Endodermal cell (in vitro differentiated cells): ENCODE results near the gene OR52A5. TPM values are rescaled to one million over a fixed set of nuclear protein-coding genes. Genes with fewer than 3 reads are reported as not detected.

Experiments
- DNase-seq: peaks from one replicate; pipeline ENCODE4 v3.0.0-alpha.2; 2017
- H3K27ac ChIP-seq: 2 replicates; pipeline ENCODE4 v1.5.1; 2013; ENCODE audit warnings: mild to moderate bottlenecking, low read depth, low read length, moderate library complexity
- H3K27me3 ChIP-seq: 2 replicates; pipeline ENCODE4 v1.6.1; 2013; ENCODE audit warnings: mild to moderate bottlenecking, low read length, moderate library complexity; ENCODE audit not compliant: insufficient read depth, control insufficient read depth, poor library complexity, severe bottlenecking
- H3K36me3 ChIP-seq: 2 replicates; pipeline ENCODE4 v1.7.0; 2013; ENCODE audit warnings: mild to moderate bottlenecking, low read length, moderate library complexity; ENCODE audit not compliant: control insufficient read depth, insufficient read depth
- H3K4me1 ChIP-seq: one replicate; pipeline ENCODE4 v1.7.0; 2013; ENCODE audit warnings: low read length; ENCODE audit not compliant: control insufficient read depth, insufficient read depth
- H3K4me3 ChIP-seq: 2 replicates; pipeline ENCODE4 v1.5.1; 2013; ENCODE audit warnings: mild to moderate bottlenecking, low read length, moderate library complexity
- H3K9ac ChIP-seq: 2 replicates; pipeline ENCODE4 v1.6.1; 2013; ENCODE audit warnings: mild to moderate bottlenecking, low read length, moderate library complexity; ENCODE audit not compliant: poor library complexity, severe bottlenecking; ENCODE audit errors: extremely low read depth
- H3K9me3 ChIP-seq: 2 replicates; pipeline ENCODE4 v1.6.1; 2013; ENCODE audit warnings: mild to moderate bottlenecking, low read length, moderate library complexity; ENCODE audit not compliant: control insufficient read depth
- H3K27ac Mint-ChIP-seq: 2 replicates; pipeline ENCODE4 v1.8.0; 2020; ENCODE audit warnings: mixed read lengths
- H3K27me3 Mint-ChIP-seq: 2 replicates; pipeline ENCODE4 v1.8.0; 2021; ENCODE audit warnings: mild to moderate bottlenecking, mixed read lengths; ENCODE audit not compliant: insufficient read depth
- H3K36me3 Mint-ChIP-seq: 2 replicates; pipeline ENCODE4 v1.8.0; 2020; ENCODE audit warnings: low read depth, mixed read lengths
- H3K4me1 Mint-ChIP-seq: 2 replicates; pipeline ENCODE4 v1.8.0; 2020; ENCODE audit warnings: mixed read lengths
- H3K4me3 Mint-ChIP-seq: 2 replicates; pipeline ENCODE4 v1.8.0; 2020; ENCODE audit warnings: mild to moderate bottlenecking, moderate library complexity, mixed read lengths
- H3K9me3 Mint-ChIP-seq: 2 replicates; pipeline ENCODE4 v1.8.0; 2020; ENCODE audit warnings: mild to moderate bottlenecking, mixed read lengths
- CTCF ChIP-seq: fragments of 200-600 bp; sonication (generic); conservative IDR thresholded peaks from 2 replicates; pipeline ENCODE4 v1.5.0; 2021; ENCODE audit warnings: antibody characterized with exemption, mild to moderate bottlenecking
- WGBS, 2 experiments: methylation state at CpG; one replicate each; pipeline versions ENCODE4 v1.1.5 to v1.1.7; 2013; ENCODE audit warnings: missing lambda C conversion rate in 2 of 2, mixed read lengths in 1 of 2; ENCODE audit not compliant: insufficient coverage in 1 of 2, insufficient read length in 1 of 2; 5-methylcytosine and 5-hydroxymethylcytosine counted together
- total RNA-seq, 2 donors: library from RNA; stranded (reverse); fragmentation: NEBNext Ultra II Directional in 1 of 2; extraction: Animal tissue kit (Norgen Biotek cat#: 25700) in 1 of 2; gene quantifications; 2 replicates in 1 of 2; 3 replicates in 1 of 2; pipeline ENCODE4 v1.2.1, GENCODE V29; 2021

Gene OR52A5
- total RNA-seq, 2 donors from 2014 or later, result 0.13 to 0.15 TPM

GRCh38 chr11:5102246-5102645 is 35.9 kb downstream of the OR52A5 start:
- Mint-ChIP-seq H3K36me3 (no peaks in the 10 kb centered on the region), H3K9me3 (no peaks in the 10 kb centered on the region), H3K27me3 (no peaks in the 10 kb centered on the region), H3K4me1 (peaks cover 25% of the 10 kb centered on the region), H3K4me3 (no peak overlapping the region), H3K27ac (peak overlapping the region; percentile 59)
- no peak overlapping the region for H3K9ac ChIP-seq
- H3K9me3 ChIP-seq, result no peaks in the 10 kb centered on the region
- no peak for DNase-seq
- TF ChIP-seq CTCF, result peak; percentile 59
- no peaks in the 10 kb centered on the region for H3K27me3 ChIP-seq
- no peaks in the 10 kb centered on the region for H3K36me3 ChIP-seq
- H3K4me1 ChIP-seq, result peaks cover 3% of the 10 kb centered on the region
- no peak overlapping the region for H3K27ac ChIP-seq
- WGBS, 2 experiments, result 63% methylated on average over 2 of the region's 2 CpGs; no CpG with 5 or more reads in 1 of the 2 experiments
- no peak overlapping the region for H3K4me3 ChIP-seq

- no peak for TF ChIP-seq CTCF
- Mint-ChIP-seq H3K27ac (no peak overlapping the region), H3K27me3 (no peaks in the 10 kb centered on the region), H3K9me3 (no peaks in the 10 kb centered on the region), H3K36me3 (no peaks in the 10 kb centered on the region), H3K4me3 (no peak overlapping the region), H3K4me1 (peaks cover 5% of the 10 kb centered on the region)
- no peak overlapping the region for H3K27ac ChIP-seq
- H3K27me3 ChIP-seq, result no peaks in the 10 kb centered on the region
- WGBS, 2 experiments, result 100% methylated on average over 1 of the region's 2 CpGs; no CpG with 5 or more reads in 1 of the 2 experiments
- H3K4me3 ChIP-seq, result no peak overlapping the region
- H3K4me1 ChIP-seq, result no peaks in the 10 kb centered on the region
- no peak overlapping the region for H3K9ac ChIP-seq
- no peak for DNase-seq
- no peaks in the 10 kb centered on the region for H3K9me3 ChIP-seq
- H3K36me3 ChIP-seq, result no peaks in the 10 kb centered on the region
Observed at GRCh38 chr11:5096011-5096410, 42.1 kb downstream of the OR52A5 start.

- WGBS, 2 experiments, result 94 to 100% methylated on average over 2 to 6 of the region's 8 CpGs
- no peak for DNase-seq
Observed at GRCh38 chr11:5092821-5093585, 45.2 kb downstream of the OR52A5 start.

More at GRCh38 chr11:5092821-5093585, 45.2 kb downstream of the OR52A5 start:
- H3K9me3 ChIP-seq, result no peaks in the 10 kb centered on the region
- Mint-ChIP-seq H3K36me3 (no peaks in the 10 kb centered on the region), H3K27me3 (no peaks in the 10 kb centered on the region), H3K27ac (no peak overlapping the region), H3K4me1 (peaks cover 9% of the 10 kb centered on the region), H3K4me3 (no peak overlapping the region), H3K9me3 (no peaks in the 10 kb centered on the region)
- no peak overlapping the region for H3K27ac ChIP-seq
- no peaks in the 10 kb centered on the region for H3K36me3 ChIP-seq
- H3K27me3 ChIP-seq, result no peaks in the 10 kb centered on the region
- no peak for TF ChIP-seq CTCF
- peaks cover 2% of the 10 kb centered on the region for H3K4me1 ChIP-seq
- no peak overlapping the region for H3K9ac ChIP-seq
- no peak overlapping the region for H3K4me3 ChIP-seq
